CD4-positive, alpha-beta T cell treated with Interleukin-4 for 1 hour (primary cell): Measurements from ENCODE around the gene ARFRP1.

Experiments
- DNase-seq, 2 donors: peaks; one replicate each; pipeline ENCODE4 v3.0.0-alpha.2; 2020 to 2022

Gene ARFRP1

GRCh38 chr20:63701329-63702035 is 6.3 kb downstream of the ARFRP1 start:
- no peak for DNase-seq

GRCh38 chr20:63701051-63701328 is 6.8 kb downstream of the ARFRP1 start:
- DNase-seq: no peak

DNA sequence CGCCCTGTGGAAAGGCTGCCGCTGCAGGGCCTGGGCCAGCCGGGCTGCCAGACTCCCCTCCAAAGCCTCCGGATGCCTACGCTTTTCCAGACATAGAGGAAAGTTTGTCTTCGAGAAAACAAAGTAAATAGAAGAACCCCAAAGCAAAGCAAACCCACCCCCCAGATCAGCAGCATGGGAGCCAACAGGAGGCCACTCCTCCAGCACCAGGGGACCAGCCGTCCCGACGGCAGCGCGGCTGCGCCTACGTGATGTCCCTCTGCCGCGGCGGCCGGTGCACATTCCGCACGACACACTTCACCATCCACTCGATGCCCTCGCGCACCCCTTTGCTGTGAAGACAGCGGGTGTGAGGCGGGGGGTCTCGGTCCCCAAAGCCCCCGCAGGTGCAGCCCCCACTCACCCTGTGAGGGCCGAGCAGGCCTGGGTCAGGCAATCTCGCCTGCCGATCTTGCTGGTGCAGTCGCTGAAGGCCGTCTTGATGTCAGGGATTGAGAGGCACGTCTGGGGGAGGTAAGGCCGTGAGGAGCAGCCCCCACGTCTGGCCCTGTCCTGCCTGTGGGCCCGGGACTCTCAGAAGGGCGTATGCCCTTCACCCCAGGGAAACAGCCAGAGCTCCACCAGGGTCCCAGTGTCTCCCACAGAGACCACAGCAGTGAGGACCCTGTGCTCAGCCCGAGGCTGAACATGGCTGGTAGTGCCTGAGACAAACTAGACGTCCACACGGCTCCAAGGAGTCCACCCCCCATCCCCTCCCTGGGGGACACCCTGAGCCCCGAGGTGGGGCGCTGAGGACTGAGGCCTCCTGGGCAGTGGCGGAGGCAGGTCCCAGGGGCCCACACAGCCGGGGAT is 7.4 kb downstream of the ARFRP1 start:
- no peak for DNase-seq

DNA sequence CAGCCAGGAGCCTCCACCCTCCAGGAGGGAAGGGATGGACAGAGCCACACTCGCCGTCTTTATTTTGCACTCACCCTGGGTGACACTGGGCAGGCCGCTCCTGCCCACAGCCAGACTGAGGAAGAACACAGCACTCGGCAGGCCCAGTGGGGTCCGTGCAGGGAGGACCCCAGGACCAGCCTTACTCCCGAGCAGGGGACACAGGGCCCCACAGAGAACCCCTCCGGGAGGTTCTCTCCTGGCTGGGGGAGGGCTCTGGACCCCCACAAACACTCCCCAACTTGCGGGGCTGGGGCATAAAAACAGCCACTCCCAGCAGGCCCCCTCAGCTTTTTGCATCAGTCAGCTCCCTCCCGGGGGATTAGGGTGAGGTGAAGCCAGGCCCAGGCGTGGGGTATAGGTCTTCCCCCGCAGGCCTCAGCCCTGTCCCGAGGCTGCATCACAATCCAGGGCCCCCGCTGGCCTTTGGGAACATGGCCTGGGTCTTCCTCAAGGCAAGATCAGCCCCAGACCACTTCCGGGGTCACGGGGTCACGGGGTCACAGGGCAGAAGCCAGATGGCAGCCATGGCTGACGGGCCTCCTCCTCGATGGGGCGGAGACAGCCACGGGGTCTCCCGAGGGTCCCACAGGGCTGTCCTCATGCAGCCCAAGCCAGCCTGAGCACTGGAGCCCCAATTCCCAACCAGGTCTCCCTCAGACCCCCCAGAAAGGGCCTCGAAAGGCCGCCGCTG is 8.1 kb downstream of the ARFRP1 start:
- no peak for DNase-seq

- DNase-seq: no peak
Measured at GRCh38 chr20:63698739-63699465, 8.9 kb downstream of the ARFRP1 start.

DNA sequence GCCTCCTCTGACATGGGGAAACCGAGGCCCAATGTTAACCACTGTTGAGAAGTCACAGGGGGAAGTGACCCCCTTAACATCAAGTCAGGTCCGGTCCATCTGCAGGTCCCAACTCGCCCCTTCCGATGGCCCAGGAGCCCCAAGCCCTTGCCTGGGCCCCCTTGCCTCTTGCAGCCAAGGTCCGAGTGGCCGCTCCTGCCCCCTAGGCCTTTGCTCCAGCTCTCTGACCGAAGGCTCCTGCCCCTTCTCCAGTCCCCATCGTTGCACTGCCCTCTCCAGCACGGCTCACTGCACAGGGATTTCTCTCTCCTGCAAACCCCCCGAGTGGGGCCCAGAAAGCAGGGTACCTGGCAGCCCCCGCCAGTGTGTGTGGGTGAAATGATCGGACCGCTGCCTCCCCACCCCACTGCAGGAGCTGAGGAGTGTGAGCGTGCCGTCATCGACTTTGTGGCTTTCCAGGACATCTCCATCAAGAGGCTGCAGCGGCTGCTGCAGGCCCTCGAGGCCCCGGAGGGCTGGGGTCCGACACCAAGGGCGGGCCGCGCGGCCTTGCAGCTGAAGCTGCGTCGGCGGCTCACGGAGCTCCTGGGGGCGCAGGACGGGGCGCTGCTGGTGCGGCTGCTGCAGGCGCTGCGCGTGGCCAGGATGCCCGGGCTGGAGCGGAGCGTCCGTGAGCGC is 9.8 kb downstream of the ARFRP1 start:
- no peak for DNase-seq

- no peak for DNase-seq
Measured at GRCh38 chr20:63697357-63697867, 10.4 kb downstream of the ARFRP1 start.

- DNase-seq: no peak
Measured at GRCh38 chr20:63696628-63697356, 11.0 kb downstream of the ARFRP1 start, which contains the start of gene TNFRSF6B. TNFRSF6B (plus strand) TSS chr20:63696652; CDS start chr20:63696768, 116 bp downstream.

DNA sequence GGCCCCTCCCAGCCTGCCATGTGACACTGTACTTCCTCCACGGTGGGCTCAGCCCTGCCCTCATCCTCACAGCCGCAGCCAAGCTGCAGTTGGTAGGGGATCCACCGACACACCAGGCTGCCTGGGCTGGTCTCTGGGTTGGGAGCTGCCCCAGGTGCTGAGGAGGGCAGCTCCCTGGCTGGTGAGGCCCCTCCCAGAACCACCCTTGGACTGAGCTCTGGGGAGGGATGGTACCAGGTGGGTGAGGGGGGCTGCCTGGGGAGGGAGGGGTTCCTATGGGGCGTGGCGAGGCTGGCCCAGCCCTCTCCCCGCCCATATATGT is 11.5 kb downstream of the ARFRP1 start:
- peak; percentile 35 to 53 for DNase-seq

GRCh38 chr20:63695424-63696305 is 12.1 kb downstream of the ARFRP1 start:
- DNase-seq: no peak

DNA sequence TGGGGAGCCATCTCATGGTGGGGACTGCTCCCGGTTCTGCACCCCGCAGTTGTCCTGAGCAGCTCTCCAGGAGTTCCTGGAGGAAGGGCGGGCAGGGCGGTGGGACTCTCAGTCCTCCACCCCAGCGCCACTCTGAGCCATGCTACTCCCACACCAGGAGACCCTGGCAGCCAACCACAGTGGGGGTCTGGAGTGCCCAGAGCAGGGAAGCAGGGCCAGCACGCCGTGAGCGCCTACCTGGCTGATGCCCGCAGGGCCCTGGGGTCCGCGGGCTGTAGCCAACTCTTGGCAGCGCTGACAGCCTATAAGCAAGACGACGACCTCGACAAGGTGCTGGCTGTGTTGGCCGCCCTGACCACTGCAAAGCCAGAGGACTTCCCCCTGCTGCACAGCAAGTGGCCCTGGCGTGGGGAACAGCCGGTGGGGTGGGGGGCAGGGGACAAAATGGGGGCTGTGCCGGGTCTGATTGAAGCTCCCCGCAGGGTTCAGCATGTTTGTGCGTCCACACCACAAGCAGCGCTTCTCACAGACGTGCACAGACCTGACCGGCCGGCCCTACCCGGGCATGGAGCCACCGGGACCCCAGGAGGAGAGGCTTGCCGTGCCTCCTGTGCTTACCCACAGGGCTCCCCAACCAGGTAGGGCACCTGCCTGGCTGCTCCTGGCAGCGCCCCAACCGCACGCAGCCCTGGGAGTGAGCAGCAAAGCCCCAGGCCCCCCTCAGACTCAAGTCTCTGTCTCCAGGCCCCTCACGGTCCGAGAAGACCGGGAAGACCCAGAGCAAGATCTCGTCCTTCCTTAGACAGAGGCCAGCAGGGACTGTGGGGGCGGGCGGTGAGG is 13.0 kb downstream of the ARFRP1 start:
- no peak for DNase-seq

DNA sequence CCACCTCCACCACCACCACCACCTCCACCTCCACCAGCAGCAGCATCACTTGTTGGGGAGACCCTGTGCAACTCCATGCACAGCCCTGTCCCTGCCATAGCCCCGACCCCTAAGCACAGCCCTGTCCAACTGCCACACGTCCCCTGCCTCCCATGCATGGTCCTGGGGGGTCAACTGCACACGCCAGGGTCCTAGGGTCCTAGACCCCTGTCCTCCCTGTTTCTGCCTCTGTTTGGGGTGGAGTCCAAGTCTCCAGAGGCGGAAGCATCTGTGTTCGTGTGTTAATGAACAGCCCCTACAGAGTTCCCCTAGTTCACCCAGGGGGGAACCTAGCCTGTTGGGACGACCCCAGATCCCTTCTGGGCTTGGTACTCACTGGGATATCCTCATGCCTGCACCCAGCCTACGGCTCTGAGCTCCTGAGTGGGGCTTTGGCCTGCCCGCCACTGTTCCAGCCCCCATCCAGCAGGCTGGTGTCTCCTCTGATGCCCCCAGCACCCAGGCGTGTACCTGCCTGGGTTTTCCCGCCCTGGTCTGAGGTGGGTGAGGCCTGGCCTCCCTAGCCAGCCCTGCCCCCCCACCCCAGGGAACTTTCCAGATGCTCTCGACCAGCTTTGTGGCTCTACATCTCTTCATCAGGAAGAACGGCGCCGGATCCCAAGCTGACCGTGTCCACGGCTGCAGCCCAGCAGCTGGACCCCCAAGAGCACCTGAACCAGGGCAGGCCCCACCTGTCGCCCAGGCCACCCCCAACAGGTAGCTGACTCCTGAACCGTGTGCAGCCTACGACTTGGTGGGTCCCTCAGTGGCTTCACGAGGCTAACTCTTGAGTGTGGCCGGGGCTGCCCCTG is 13.8 kb downstream of the ARFRP1 start:
- no peak for DNase-seq

DNA sequence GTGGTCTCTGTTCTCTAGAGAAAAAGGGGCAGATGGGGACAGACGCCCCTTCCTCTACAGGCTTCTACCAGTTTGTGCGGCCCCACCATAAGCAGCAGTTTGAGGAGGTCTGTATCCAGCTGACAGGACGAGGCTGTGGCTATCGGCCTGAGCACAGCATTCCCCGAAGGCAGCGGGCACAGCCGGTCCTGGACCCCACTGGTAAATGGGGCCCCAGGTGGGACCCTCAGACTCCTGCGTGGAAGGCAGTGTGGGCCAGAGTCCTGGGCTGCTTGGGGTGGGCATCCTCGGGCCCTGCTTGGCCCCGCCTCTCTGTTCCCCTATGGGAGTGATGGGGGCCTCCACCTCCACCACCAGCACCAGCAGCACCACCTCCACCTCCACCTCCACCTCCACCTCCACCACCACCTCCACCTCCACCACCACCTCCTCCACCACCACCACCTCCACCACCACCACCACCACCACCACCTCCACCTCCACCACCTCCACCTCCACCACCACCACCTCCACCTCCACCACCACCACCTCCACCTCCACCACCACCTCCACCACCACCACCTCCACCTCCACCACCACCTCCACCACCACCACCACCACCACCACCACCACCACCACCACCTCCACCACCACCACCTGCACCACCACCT is 14.6 kb downstream of the ARFRP1 start:
- no peak for DNase-seq

DNA sequence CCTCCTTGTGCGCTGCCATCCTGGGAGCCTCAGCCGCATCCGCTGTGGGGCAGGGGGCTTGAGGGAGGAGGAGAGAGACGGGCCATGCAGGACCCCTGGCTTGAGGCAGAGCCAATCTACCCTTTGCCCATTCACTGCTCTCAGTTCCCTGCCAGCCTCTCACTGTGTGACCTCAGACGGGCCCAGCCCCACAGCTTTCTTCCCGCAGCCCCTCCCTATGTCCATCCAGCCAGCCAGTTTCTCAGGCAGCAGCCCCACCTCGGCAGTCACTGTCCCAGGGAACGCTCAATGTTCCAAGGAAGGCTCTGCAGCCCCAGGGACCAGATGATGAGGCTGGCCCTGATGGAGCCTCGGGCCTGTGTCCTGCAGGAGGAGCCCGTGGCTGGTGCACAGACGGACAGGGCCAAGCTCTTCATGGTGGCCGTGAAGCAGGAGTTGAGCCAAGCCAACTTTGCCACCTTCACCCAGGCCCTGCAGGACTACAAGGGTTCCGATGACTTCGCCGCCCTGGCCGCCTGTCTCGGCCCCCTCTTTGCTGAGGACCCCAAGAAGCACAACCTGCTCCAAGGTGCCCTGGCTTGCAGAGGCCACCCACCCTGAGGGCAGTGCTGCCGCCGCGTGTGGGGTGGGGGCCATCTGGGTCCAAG is 15.2 kb downstream of the ARFRP1 start:
- no peak for DNase-seq

DNA sequence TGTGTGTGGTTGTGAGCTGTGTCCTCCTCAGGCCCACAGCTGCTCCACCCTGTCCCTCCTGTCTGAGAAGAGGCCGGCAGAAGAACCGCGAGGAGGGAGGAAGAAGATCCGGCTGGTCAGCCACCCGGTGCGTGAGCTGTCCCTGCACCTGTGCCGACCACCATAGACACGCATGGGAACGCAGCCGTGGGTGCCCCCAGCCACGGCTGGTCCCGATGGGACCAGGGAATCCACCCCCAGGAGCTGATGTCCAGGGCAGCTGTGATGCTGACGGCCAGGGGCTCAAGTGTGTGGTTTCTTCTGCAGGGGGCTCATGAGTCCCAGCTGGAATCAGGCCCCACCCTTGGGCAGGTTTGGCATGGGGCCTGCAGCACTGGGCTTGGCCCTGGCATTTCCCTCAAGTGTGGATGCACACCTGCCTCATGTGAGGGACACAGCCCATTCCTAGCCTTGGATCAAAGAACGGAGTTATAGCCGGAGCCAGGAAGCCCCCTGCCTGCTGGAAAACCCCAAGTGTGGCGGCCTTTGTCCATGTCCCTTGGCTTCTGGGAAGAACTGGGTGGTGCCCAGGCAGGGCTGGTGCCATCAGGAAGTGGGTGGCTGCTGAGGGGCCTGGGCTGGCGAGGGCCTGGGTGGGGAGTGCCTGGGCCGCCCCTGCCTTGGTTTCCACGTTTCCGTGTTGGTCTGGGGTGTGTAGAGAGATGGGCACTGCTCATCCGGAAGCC is 15.9 kb downstream of the ARFRP1 start:
- DNase-seq: no peak

DNA sequence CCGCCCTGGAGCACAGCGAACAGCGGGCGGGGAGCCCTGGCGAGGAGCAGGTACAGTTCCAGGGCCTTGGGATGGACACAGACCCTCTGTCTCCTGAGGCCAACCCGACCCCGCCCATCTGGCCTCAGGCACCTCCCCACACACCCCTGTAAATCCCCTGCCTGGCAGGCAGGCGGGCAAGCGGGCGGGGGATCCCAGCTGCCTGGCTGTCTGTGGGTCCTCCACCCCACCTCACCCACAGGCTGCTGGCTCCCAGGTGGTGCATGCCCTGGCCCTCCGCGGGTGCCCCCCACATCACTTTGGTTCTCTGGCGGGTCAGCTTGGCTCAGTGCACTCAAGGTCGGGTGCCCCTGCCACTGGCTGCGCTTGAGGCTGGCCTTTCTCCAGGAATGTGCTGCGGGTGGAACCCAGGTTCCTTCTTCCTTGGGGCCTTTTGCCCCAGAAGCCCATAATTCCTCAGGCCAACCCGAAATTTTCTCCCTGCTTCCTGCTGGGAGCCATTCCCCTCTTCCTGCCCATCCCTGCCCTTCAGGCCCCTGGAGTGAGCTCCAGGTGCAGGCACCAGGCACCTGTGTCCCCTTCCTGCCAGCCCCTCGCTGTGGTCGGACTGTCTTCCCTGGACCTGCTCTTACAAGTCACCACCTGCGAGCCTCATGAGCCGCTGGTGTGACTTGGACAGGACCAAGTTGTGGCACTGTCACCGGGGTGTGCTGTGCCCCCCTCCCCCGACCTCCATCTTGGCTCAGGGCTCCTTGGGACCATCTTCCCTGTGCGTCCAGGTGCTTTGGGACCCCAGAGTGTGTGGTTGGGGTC is 16.7 kb downstream of the ARFRP1 start:
- DNase-seq: no peak
